Right renal cortex interstitium (tissue), 3 donors: ENCODE data around the gene CLSTN3. TPM values are rescaled to one million over a fixed set of nuclear protein-coding genes. Genes with fewer than 3 reads are reported as not detected.
"Not testable (repeated sequence)": the region's sequence is repeated elsewhere in the genome, so short reads cannot be mapped to it uniquely, and the experiment has no call there.

Source experiments
- DNase-seq, 3 donors: peaks; one replicate each; pipeline ENCODE4 v3.0.0-alpha.2; 2013; ENCODE audit warnings: low read depth in 3 of 3, low spot score in 2 of 3
- polyA plus RNA-seq, 3 donors: library from polyadenylated mRNA; unstranded; fragments of 120-200 nt; gene quantifications; one replicate each; pipeline ENCODE4 v1.2.1, GENCODE V29; 2013; ENCODE audit not compliant: insufficient read length in 3 of 3

Gene CLSTN3
- polyA plus RNA-seq, 3 donors: 90.0 to 105 (median 95.6) TPM

- no peak for DNase-seq
These were observed 26.2 kb upstream of the CLSTN3 start for GRCh38 chr12:7103837-7104584.

- no peak for DNase-seq
These were observed 24.1 kb upstream of the CLSTN3 start for GRCh38 chr12:7106082-7106481.

DNA sequence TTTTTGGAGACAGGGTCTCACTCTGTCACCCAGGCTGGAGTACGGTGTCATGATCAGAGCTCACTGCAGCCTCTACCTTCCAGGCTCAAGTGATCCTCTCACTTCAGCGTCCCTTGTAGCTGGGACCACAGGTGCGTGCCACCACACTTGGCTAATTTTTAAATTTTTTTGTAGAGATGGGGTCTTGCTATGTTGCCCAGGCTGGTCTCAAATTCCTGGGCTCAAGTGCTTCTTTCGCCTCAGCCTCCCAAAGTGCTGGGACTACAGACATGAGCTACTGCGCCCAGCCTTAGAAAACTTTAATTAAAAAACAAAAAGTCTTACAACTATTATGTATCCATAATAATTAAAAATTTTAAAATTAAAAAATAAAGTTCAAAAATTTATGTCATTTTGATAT, 23.0 kb upstream of the CLSTN3 start:
- not testable (repeated sequence) for DNase-seq

- DNase-seq: no peak
These were observed 22.6 kb upstream of the CLSTN3 start for GRCh38 chr12:7107636-7108002.

- DNase-seq: no peak
These were observed 22.0 kb upstream of the CLSTN3 start for GRCh38 chr12:7108003-7108795.

DNA sequence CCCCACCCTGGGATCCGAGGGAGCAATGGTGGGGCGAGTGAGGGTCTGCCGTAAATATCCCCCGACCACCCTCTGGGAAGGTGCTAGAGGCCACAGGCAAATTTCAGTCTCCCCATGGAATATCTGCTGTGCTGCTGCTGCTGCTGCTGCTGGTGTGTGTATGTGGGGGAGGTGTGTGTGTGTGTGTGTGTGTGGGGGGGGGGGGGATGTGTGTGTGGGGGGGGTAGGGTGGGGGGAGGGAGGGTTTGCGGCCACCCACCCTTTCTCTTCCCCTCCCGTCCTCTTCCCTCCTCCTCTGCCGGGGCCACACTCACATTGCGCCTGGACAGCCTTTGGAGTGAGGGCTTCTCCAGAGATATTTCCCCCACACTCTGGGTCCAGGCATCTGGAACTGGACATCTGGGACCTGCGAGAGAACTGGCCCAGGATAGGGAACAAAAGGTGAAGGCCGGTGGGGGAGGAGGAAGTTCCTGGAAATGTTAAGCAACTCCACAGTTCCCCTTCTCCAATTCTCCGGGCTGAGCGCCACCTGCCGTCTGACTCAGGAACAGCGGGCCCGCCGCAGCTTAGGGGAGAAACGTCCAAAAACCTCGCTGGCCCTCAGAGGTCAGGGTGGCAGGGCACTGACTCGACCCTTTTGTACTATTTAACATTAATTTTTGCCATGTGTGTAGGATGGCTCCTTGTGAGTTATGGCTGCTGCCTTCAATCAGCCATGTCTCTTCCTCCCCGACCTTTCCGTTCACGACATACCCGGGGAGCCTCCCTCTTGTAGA, 21.2 kb upstream of the CLSTN3 start, which contains the start of gene C1RL:
Gene C1RL, minus strand, starts transcription at position 419 of the 776 bp plus-strand sequence. Its CDS starts 34 bp downstream, at position 385.
- peak in 2 of 3 donors; percentile 77 to 78 for DNase-seq

DNA sequence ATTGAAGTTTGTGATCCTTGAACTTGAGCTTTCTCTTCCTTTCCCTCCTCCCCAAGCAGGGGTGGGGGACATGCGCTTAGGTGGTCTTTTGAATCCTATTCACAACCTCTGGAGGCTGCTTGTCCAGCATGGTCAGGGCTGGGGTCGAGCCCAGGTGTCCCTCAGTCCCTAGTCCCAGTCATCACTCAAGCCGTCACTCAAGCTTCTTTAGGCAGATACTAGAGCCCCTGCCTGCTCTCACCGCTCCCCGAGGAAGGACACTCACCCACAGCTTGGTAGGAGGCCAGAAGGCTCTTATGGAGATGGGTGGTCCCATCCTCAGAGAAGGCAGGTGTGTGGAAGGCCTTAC, 20.6 kb upstream of the CLSTN3 start:
- no peak for DNase-seq

GRCh38 chr12:7110661-7111060, 19.5 kb upstream of the CLSTN3 start:
- no peak for DNase-seq

- DNase-seq: no peak
These were observed 18.1 kb upstream of the CLSTN3 start for GRCh38 chr12:7112041-7112440.

DNA sequence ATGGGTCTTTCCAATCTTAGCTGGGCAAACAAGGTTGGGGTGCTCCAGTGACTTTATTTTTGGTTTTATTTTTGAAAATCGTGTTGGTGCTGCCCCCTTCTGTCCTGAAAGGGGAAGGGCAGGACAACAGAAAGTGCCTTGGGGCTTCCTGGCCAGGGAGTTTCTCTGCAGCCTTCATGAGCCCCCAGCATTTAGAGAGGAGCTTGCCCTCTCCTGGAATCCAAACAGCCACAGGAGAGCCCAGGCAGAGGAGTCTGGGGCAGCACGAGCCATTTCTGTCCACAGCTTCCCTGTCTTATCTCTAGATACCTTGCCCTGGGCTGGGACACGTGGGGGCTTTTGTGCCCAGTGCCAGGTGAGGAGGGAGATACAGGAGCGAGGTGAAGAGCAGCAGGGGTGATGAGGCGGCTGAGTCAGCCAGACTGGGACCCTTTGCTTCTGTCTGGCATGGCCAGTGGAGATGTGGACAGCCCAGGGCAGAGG, 16.7 kb upstream of the CLSTN3 start:
- DNase-seq: no peak

DNA sequence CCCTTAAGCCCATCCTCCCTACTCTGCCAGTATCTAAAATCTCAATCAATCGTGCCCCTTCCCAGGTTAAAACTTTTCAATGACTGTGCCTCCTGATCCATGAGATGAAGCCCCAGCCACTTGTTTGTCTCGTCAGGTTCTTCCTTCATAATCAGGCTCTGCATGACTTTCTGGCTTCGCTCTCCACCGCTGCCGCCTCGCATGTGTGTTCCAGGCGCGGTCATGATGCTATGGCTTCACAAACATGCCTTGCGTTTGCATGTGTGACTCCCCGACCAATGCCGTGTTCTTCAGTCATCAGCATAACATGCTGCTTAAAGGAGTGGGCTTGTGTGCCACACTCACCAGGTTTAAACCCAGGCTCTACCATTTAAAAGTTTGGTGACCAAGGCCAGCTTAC, 16.2 kb upstream of the CLSTN3 start:
- no peak for DNase-seq

GRCh38 chr12:7114851-7115250, 15.3 kb upstream of the CLSTN3 start:
- no peak for DNase-seq

- no peak for DNase-seq
These were observed 14.0 kb upstream of the CLSTN3 start for GRCh38 chr12:7116196-7116595.

GRCh38 chr12:7116916-7117315, 13.3 kb upstream of the CLSTN3 start:
- DNase-seq: no peak

GRCh38 chr12:7117670-7118069, 12.5 kb upstream of the CLSTN3 start:
- DNase-seq: no peak

DNA sequence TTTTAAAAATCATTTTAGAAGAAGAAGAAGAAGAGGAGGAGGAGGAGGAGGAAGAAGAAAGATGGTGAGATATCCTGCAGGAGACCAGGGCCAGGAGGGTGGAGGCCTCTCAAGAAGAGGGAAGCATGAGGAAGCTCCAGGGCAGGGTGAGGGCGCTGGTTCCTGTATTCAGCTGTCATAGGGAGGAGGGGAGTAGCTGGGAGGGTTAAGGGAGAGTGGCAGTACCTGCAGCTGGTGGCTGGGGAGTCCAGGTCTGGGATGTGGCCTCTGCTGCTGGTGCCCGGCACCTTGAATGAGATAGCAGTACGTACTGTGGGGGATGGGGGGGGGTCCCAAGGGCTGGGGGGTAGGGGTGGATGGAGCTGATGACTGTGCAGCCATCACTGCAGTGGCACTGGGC, 11.3 kb upstream of the CLSTN3 start:
- DNase-seq: no peak

DNA sequence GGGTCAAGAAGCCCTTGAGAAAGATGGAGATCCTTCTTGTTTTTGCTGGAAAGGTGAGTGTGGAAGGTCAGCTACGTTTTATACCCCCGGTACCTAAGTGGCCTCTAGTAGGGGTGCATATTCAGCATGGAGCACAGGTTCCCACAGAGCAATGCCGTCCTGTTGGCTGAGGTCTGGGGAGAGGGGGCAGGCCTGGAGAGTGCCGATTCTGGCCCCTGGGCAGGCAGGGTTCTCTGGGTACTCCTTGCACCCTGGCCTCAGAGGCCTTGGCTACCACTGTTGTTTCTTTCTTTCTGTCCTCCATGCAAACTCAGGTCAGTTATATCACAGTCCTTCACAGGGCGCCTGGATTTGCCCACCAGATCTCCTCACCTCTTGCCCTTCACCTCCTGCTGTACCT, 10.0 kb upstream of the CLSTN3 start:
- no peak for DNase-seq

GRCh38 chr12:7121324-7121723, 8.8 kb upstream of the CLSTN3 start:
- DNase-seq: no peak

DNA sequence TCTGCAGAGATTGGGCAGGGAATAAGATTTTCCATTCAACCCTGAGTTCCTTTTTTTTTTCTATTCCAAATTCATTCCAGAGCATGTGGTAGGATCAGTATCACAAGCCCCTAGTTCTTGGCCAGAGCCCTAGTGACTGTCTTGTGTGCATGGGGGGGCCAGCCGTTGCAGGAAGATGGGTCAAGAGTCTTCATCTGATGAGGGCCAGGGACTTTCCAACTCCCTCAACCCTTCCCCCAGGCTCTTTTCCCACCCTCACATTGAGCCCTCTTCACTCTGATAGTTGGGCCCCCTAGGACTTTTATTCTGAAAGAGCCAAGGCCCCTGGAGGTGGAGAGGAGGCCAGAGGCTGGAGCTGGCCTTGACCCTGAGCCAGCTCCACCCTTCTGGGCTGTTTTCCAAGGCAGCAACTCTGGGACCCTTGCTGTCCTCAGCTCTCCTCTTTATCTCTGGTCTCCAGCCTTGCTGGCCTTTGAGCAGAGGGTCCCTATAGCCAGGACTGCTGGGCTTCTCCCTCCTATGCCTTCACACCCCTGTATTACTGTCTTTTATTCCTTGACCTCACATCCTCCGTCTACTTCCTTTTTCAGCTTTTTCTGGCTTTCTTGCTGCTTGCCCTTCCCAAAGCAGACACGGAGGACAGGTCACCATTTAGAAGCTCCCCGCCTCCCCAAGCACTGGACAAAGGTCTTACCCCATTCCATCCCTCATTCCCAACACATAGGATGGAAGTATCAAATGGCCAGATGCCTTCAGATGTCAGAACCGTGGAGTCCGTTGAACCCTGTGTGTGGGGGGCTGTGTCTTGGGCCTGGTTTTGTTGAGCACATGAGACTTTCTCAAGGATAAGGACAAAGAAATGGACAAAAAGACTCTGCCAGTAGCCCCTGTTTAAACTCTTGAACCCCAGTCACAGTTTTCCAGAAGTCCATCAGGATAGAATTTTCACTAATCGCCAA, 7.1 kb upstream of the CLSTN3 start:
- no peak for DNase-seq
